ENCODE measurements around the gene ZNF396. TPM values are rescaled to one million over a fixed set of nuclear protein-coding genes. Genes with fewer than 3 reads are reported as not detected.

Gene ZNF396
- total RNA-seq, 4 donors from 2014 or later, result 0.11 to 2.0 (median 0.95) TPM

GRCh38 chr18:35393716-35394115 lies 16.6 kb upstream of the ZNF396 start:
- no peak overlapping the region for H3K4me3 ChIP-seq
- intact Hi-C loops (cut with DNase I), result loop anchor here (10.0 kb wide), 1 partner anchor 211 kb away; no protein-coding TSS in a partner anchor
- no peak for DNase-seq

GRCh38 chr18:35392375-35392774 lies 15.2 kb upstream of the ZNF396 start:
- DNase-seq, result no peak
- no peaks in the 10 kb centered on the region for H3K27me3 ChIP-seq
- H3K9me3 ChIP-seq, result no peaks in the 10 kb centered on the region
- no peak overlapping the region for H3K4me3 ChIP-seq
- no peak overlapping the region for H3K27ac ChIP-seq
- no peaks in the 10 kb centered on the region for H3K4me1 ChIP-seq
- H3K36me3 ChIP-seq, result no peaks in the 10 kb centered on the region
- TF ChIP-seq POLR2A (IDR thresholded peaks at IDR 0.05), result no peak
- no peak for TF ChIP-seq CTCF (IDR thresholded peaks at IDR 0.05)
- intact Hi-C loops (cut with DNase I), result loop anchor here (10.0 kb wide), 1 partner anchor 212 kb away; no protein-coding TSS in a partner anchor

More at GRCh38 chr18:35393716-35394115, 16.6 kb upstream of the ZNF396 start:
- Histone ChIP-seq H3K27ac (no peak overlapping the region), H3K4me1 (no peaks in the 10 kb centered on the region), H3K9me3 (no peaks in the 10 kb centered on the region), H3K36me3 (no peaks in the 10 kb centered on the region), H3K27me3 (no peaks in the 10 kb centered on the region)
- TF ChIP-seq CTCF (IDR thresholded peaks at IDR 0.05) (no peak), POLR2A (IDR thresholded peaks at IDR 0.05) (no peak)

- TF ChIP-seq POLR2A (IDR thresholded peaks at IDR 0.05), result no peak
- TF ChIP-seq CTCF (IDR thresholded peaks at IDR 0.05), result no peak
- Histone ChIP-seq H3K9me3 (no peaks in the 10 kb centered on the region), H3K27me3 (no peaks in the 10 kb centered on the region), H3K27ac (no peak overlapping the region), H3K4me1 (no peaks in the 10 kb centered on the region), H3K36me3 (no peaks in the 10 kb centered on the region), H3K4me3 (no peak overlapping the region)
- 25 to 49% methylated on average over 3 of the region's 3 CpGs for WGBS, 2 donors
- intact Hi-C loops (cut with DNase I), result loop anchor here (10.0 kb wide), 1 partner anchor 214 kb away; no protein-coding TSS in a partner anchor
- no peak for DNase-seq
Observed at GRCh38 chr18:35390951-35391700, 14.0 kb upstream of the ZNF396 start.

- H3K4me3 ChIP-seq, result peak overlapping the region in 1 of 4 donors; percentile 27
- no peaks in the 10 kb centered on the region for H3K4me1 ChIP-seq
- H3K27ac ChIP-seq, result peak overlapping the region in 2 of 4 donors; percentile 39 to 50
- no peaks in the 10 kb centered on the region for H3K36me3 ChIP-seq
- WGBS, 2 donors, result 8 to 37% methylated on average over 5 of the region's 5 CpGs
- no peak for TF ChIP-seq POLR2A (IDR thresholded peaks at IDR 0.05)
- no peak for TF ChIP-seq CTCF (IDR thresholded peaks at IDR 0.05)
- intact Hi-C loops (cut with DNase I), result no loop called here
- H3K9me3 ChIP-seq, result no peaks in the 10 kb centered on the region
- H3K27me3 ChIP-seq, result peaks cover 0 to 7% (median 0%) of the 10 kb centered on the region in 4 donors
- no peak for DNase-seq
Observed at GRCh38 chr18:35389095-35389618, 12.0 kb upstream of the ZNF396 start.

- DNase-seq, result no peak
- intact Hi-C loops (cut with DNase I), result no loop called here
- 52 to 59% methylated on average over 3 of the region's 3 CpGs for WGBS, 2 donors
- no peaks in the 10 kb centered on the region for H3K4me1 ChIP-seq
- TF ChIP-seq CTCF (IDR thresholded peaks at IDR 0.05) (peak in 2 of 6 experiments; percentile 5 to 32), POLR2A (IDR thresholded peaks at IDR 0.05) (no peak)
- H3K36me3 ChIP-seq, result no peaks in the 10 kb centered on the region
- no peak overlapping the region for H3K4me3 ChIP-seq
- no peaks in the 10 kb centered on the region for H3K9me3 ChIP-seq
- peaks cover 0 to 16% (median 0%) of the 10 kb centered on the region in 4 donors for H3K27me3 ChIP-seq
- H3K27ac ChIP-seq, result no peak overlapping the region
Observed at GRCh38 chr18:35387152-35387571, 10.0 kb upstream of the ZNF396 start.
